Pancreas (tissue), 10 donors: ENCODE data around the gene MED29. TPM values are rescaled to one million over a fixed set of nuclear protein-coding genes. Genes with fewer than 3 reads are reported as not detected.

Experiments
- ATAC-seq, 4 donors: fragments of 200-7000 bp; cut with Tn5 transposase; one replicate each; pipeline versions ENCODE4 v1.8.0 to v1.9.1; 2020; ENCODE audit warnings: mild to moderate bottlenecking in 4 of 4, moderate library complexity in 4 of 4
- DNase-seq, 6 donors: peaks; one replicate each; pipeline ENCODE4 v3.0.0-alpha.2; 2020
- FAIRE-seq: peaks from 2 replicates; lab custom pipeline; 2012; peaks lifted over from hg19 to GRCh38; lab: Jason Lieb, UNC
- H3K27ac ChIP-seq, 4 donors: fragments of 200-600 bp; sonication (generic); 1 replicate in 3 of 4; 2 replicates in 1 of 4; pipeline versions ENCODE4 v1.5.0 to v1.8.0; 2020
- H3K27me3 ChIP-seq, 4 donors: fragments of 200-600 bp; one replicate each; pipeline ENCODE4 v1.8.0; 2021
- H3K36me3 ChIP-seq, 3 donors: fragments of 200-600 bp; sonication (generic) in 1 of 3; one replicate each; pipeline versions ENCODE4 v1.5.0 to v1.8.0; 2020 to 2021
- H3K4me1 ChIP-seq, 3 donors: fragments of 200-600 bp; one replicate each; pipeline ENCODE4 v1.8.0; 2021
- H3K4me3 ChIP-seq, 4 donors: fragments of 200-600 bp; sonication (generic) in 2 of 4; one replicate each; pipeline versions ENCODE4 v1.5.0 to v1.8.0; 2020 to 2021
- H3K9me3 ChIP-seq, 4 donors: fragments of 200-600 bp; one replicate each; pipeline ENCODE4 v1.8.0; 2021
- CTCF ChIP-seq, 4 donors: fragments of 200-600 bp; sonication (generic) in 3 of 4; IDR thresholded peaks; one replicate each; pipeline versions ENCODE4 v1.5.0 to v1.8.0; 2021; ENCODE audit warnings: antibody characterized with exemption in 4 of 4
- WGBS, 2 donors: extraction: QIAGEN DNeasy Blood & Tissue Kit; methylation state at CpG; one replicate each; pipeline ENCODE4 v1.1.7; 2013; 5-methylcytosine and 5-hydroxymethylcytosine counted together
- intact Hi-C, 3 donors: fragments of 100-400 bp; cut with DNase I; formaldehyde crosslinking; loops; one replicate each; pipeline versions ENCODE4 v1.11.1 to v1.14.2; 2022
- polyA plus RNA-seq, 2 donors: library from polyadenylated mRNA; stranded (reverse); fragments of 200-250 nt; gene quantifications; one replicate each; pipeline ENCODE4 v1.2.3, GENCODE V29; 2013
- total RNA-seq, 6 donors: library from RNA; stranded (reverse); fragmentation: NEBNext Ultra II Directional in 4 of 6; extraction: Animal tissue kit (Norgen Biotek cat#: 25700) in 4 of 6; gene quantifications; one replicate each; pipeline versions ENCODE4 v1.2.1 to v1.2.4, GENCODE V29; 2021 to 2023
- donor health status: healthy with polysubstance abuse.
- donor health status: DM: no; HTN: no; CAD: no; lungs with moderate emphysema.
- donor health status: DM: no; HTN: no; CAD: no.
- donor health status: control.
- donor health status: control.
- donor health status: Bipolar disorder and iron deficiency.
- donor health status: DM: yes; HTN: yes; CAD: no.
- donor health status: DM: no; HTN: no; CAD: no.
- donor health status: DM: no; HTN: no; CAD: no.
- donor health status: DM: yes; HTN: yes; CAD: no.

The MED29 gene
- total and polyA plus RNA-seq, 8 donors = 13.2 to 23.9 (median 17.5) TPM

GRCh38 chr19:39359026-39359425, 32.2 kb upstream of the MED29 start:
- DNase-seq (no peak), FAIRE-seq (no peak), ATAC-seq (no peak)
- no peak for TF ChIP-seq CTCF (IDR thresholded peaks at IDR 0.05)
- WGBS, 2 donors = 93 to 97% methylated on average over 3 of the region's 3 CpGs
- H3K9me3 ChIP-seq = no peaks in the 10 kb centered on the region
- no peak overlapping the region for H3K27ac ChIP-seq
- no peaks in the 10 kb centered on the region for H3K4me1 ChIP-seq
- H3K27me3 ChIP-seq = no peaks in the 10 kb centered on the region
- H3K36me3 ChIP-seq = peaks cover 3 to 53% (median 23%) of the 10 kb centered on the region in 3 donors
- H3K4me3 ChIP-seq = no peak overlapping the region
- intact Hi-C loops = no loop called here

- no peak overlapping the region for H3K27ac ChIP-seq
- DNase-seq = no peak
- intact Hi-C loops = no loop called here
- no peak for TF ChIP-seq CTCF (IDR thresholded peaks at IDR 0.05)
- FAIRE-seq = no peak
- no peak overlapping the region for H3K4me3 ChIP-seq
- H3K9me3 ChIP-seq = no peaks in the 10 kb centered on the region
- H3K36me3 ChIP-seq = peaks cover 3 to 45% (median 17%) of the 10 kb centered on the region in 3 donors
- no peaks in the 10 kb centered on the region for H3K4me1 ChIP-seq
- no peaks in the 10 kb centered on the region for H3K27me3 ChIP-seq
- no peak for ATAC-seq
- 90 to 100% methylated on average over 1 of the region's 1 CpG for WGBS, 2 donors
Observed at GRCh38 chr19:39360599-39360998, 30.6 kb upstream of the MED29 start.

- Histone ChIP-seq H3K9me3 (no peaks in the 10 kb centered on the region), H3K36me3 (peaks cover 3 to 24% (median 6%) of the 10 kb centered on the region in 3 donors), H3K4me1 (no peaks in the 10 kb centered on the region), H3K27ac (no peak overlapping the region), H3K4me3 (no peak overlapping the region), H3K27me3 (no peaks in the 10 kb centered on the region)
- FAIRE-seq = no peak
- DNase-seq = no peak
- WGBS, 2 donors = 62 to 72% methylated on average over 6 of the region's 6 CpGs
- TF ChIP-seq CTCF (IDR thresholded peaks at IDR 0.05) = no peak
- intact Hi-C loops = no loop called here
- peak in 3 of 4 donors; percentile 28 to 68 (median 51) for ATAC-seq
Observed at GRCh38 chr19:39362682-39363657, 28.2 kb upstream of the MED29 start.

- H3K36me3 ChIP-seq = peaks cover 0 to 13% (median 5%) of the 10 kb centered on the region in 3 donors
- no peak for TF ChIP-seq CTCF (IDR thresholded peaks at IDR 0.05)
- FAIRE-seq (no peak), DNase-seq (no peak), ATAC-seq (peak in 2 of 4 donors; percentile 31 to 36)
- H3K9me3 ChIP-seq = no peaks in the 10 kb centered on the region
- no peak overlapping the region for H3K4me3 ChIP-seq
- intact Hi-C loops = no loop called here
- H3K27ac ChIP-seq = no peak overlapping the region
- WGBS, 2 donors = 80 to 93% methylated on average over 5 of the region's 5 CpGs
- H3K27me3 ChIP-seq = no peaks in the 10 kb centered on the region
- no peaks in the 10 kb centered on the region for H3K4me1 ChIP-seq
Observed at GRCh38 chr19:39363901-39364457, 27.2 kb upstream of the MED29 start.
